Measurements from ENCODE around the gene ILKAP.
A peak's percentile ranks its signal among the peaks of the same experiment; 100 is the strongest.

Gene ILKAP

GRCh38 chr2:238144262-238144661 is 59.2 kb downstream of the ILKAP start:
- no peak for DNase-seq (ENCODE audit: low read depth, low spot score)
- H3K4me3 ChIP-seq (ENCODE audit: low read depth, low read length): no peak overlapping the region
- CTCF ChIA-PET: interaction anchor here (2.3 kb wide), 1 partner anchor 221 kb away, joined by 7 read pairs; no protein-coding TSS in a partner anchor
- no peak for TF ChIP-seq CTCF (IDR thresholded peaks at IDR 0.05; ENCODE audit: insufficient read depth, low read length, missing control alignments)
- POLR2A ChIA-PET: no interaction called here

GRCh38 chr2:238143239-238143951 is 60.1 kb downstream of the ILKAP start:
- ChIA-PET POLR2A (interaction anchor here (0.7 kb wide), 1 partner anchor 442 kb away, joined by 4 read pairs; no protein-coding TSS in a partner anchor), CTCF (interaction anchor here (1.3 to 2.3 kb wide), 2 partner anchors 11 to 220 kb away, joined by 3 to 7 read pairs; no protein-coding TSS in a partner anchor)
- DNase-seq (ENCODE audit: low read depth, low spot score): peak; percentile 17
- no peak for TF ChIP-seq CTCF (IDR thresholded peaks at IDR 0.05; ENCODE audit: insufficient read depth, low read length, missing control alignments)
- H3K4me3 ChIP-seq (ENCODE audit: low read depth, low read length): no peak overlapping the region

- ChIA-PET CTCF (interaction anchor here (0.9 to 2.3 kb wide), 3 partner anchors 9 to 219 kb away, joined by 3 to 7 read pairs (median 4); no protein-coding TSS in a partner anchor), POLR2A (no interaction called here)
- H3K4me3 ChIP-seq (ENCODE audit: low read depth, low read length): no peak overlapping the region
- TF ChIP-seq CTCF (IDR thresholded peaks at IDR 0.05; ENCODE audit: insufficient read depth, low read length, missing control alignments): no peak
- no peak for DNase-seq (ENCODE audit: low read depth, low spot score)
Measured at GRCh38 chr2:238142382-238143205, 60.9 kb downstream of the ILKAP start.

- no peak for DNase-seq (ENCODE audit: low read depth, low spot score)
- CTCF ChIA-PET: interaction anchor here (0.9 to 2.3 kb wide), 3 partner anchors 10 to 218 kb away, joined by 3 to 7 read pairs (median 4); partner anchors contain the start of gene ERFE
- H3K4me3 ChIP-seq (ENCODE audit: low read depth, low read length): no peak overlapping the region
- TF ChIP-seq CTCF (IDR thresholded peaks at IDR 0.05; ENCODE audit: insufficient read depth, low read length, missing control alignments): no peak
- POLR2A ChIA-PET: no interaction called here
Measured at GRCh38 chr2:238141541-238142318, 61.8 kb downstream of the ILKAP start.

- CTCF ChIA-PET: interaction anchor here (0.8 to 1.2 kb wide), 4 partner anchors 11 to 18 kb away, joined by 3 to 4 read pairs (median 4); partner anchors contain the start of gene ERFE
- no peak for DNase-seq (ENCODE audit: low read depth, low spot score)
- H3K4me3 ChIP-seq (ENCODE audit: low read depth, low read length): no peak overlapping the region
- POLR2A ChIA-PET: no interaction called here
- TF ChIP-seq CTCF (IDR thresholded peaks at IDR 0.05; ENCODE audit: insufficient read depth, low read length, missing control alignments): no peak
Measured at GRCh38 chr2:238140721-238141540, 62.6 kb downstream of the ILKAP start.

Data from AG04449 (cell line).